Smooth muscle cell (in vitro differentiated cells): Measurements from ENCODE around the gene RELN. TPM values are rescaled to one million over a fixed set of nuclear protein-coding genes. Genes with fewer than 3 reads are reported as not detected.

Source experiments
- DNase-seq: peaks from one replicate; lab custom pipeline; 2025; ENCODE audit not compliant: unreplicated experiment; lab: John Stamatoyannopoulos, UW
- H2AFZ ChIP-seq: fragments of 200-600 bp; sonication (generic); 2 replicates; pipeline ENCODE4 v1.6.0; 2016; ENCODE audit warnings: antibody characterized with exemption, low read depth, mild to moderate bottlenecking
- H3F3A ChIP-seq: fragments of 200-600 bp; sonication (generic); 2 replicates; pipeline ENCODE4 v1.6.0; 2017; ENCODE audit warnings: antibody characterized with exemption, low read depth
- H3K27ac ChIP-seq: fragments of 200-600 bp; sonication (generic); 2 replicates; pipeline ENCODE4 v1.5.1; 2016; ENCODE audit warnings: low read depth, mild to moderate bottlenecking
- H3K27me3 ChIP-seq: fragments of 200-600 bp; sonication (generic); 2 replicates; pipeline ENCODE4 v1.6.1; 2016; ENCODE audit warnings: low read depth, mild to moderate bottlenecking
- H3K36me3 ChIP-seq: fragments of 200-600 bp; sonication (generic); 2 replicates; pipeline ENCODE4 v1.5.1; 2016; ENCODE audit warnings: low read depth
- H3K4me1 ChIP-seq: fragments of 200-600 bp; sonication (generic); 2 replicates; pipeline ENCODE4 v1.5.1; 2016; ENCODE audit warnings: low read depth
- H3K4me2 ChIP-seq: fragments of 200-600 bp; sonication (generic); 2 replicates; pipeline ENCODE4 v1.6.0; 2016; ENCODE audit warnings: mild to moderate bottlenecking
- H3K4me3 ChIP-seq: fragments of 200-600 bp; sonication (generic); 2 replicates; pipeline ENCODE4 v1.5.1; 2016; ENCODE audit warnings: mild to moderate bottlenecking
- H3K79me2 ChIP-seq: fragments of 200-600 bp; sonication (generic); 2 replicates; pipeline ENCODE4 v1.6.0; 2016; ENCODE audit warnings: low read depth, mild to moderate bottlenecking
- H3K9ac ChIP-seq: fragments of 200-600 bp; sonication (generic); 2 replicates; pipeline ENCODE4 v1.6.0; 2016; ENCODE audit warnings: low read depth
- H3K9me3 ChIP-seq: fragments of 200-600 bp; sonication (generic); replicated peaks from 2 replicates; pipeline ENCODE4 v1.5.1; 2016; ENCODE audit warnings: low read depth
- H4K20me1 ChIP-seq: fragments of 200-600 bp; sonication (generic); 2 replicates; pipeline ENCODE4 v1.6.0; 2016; ENCODE audit warnings: low read depth
- WGBS: methylation state at CpG from one replicate; pipeline ENCODE4 v1.1.7; 2016; ENCODE audit warnings: low lambda C conversion rate; 5-methylcytosine and 5-hydroxymethylcytosine counted together
- polyA plus RNA-seq: library from polyadenylated mRNA; unstranded; fragments of >200 nt; fragmentation: Nextera tagmentation; extraction: Ambion mirVana; gene quantifications from 2 replicates; pipeline ENCODE4 v1.2.1, GENCODE V29; 2016
- total RNA-seq: library from RNA; depleted of rRNA; stranded (reverse); fragments of >200 nt; gene quantifications from 2 replicates; pipeline ENCODE4 v1.2.3, GENCODE V29; 2014
- TF ChIP-seq, protein P1 (sequence below): fragments of 200-600 bp; sonication (generic); IDR thresholded peaks from 2 replicates; pipeline ENCODE4 v1.5.1; 2017; ENCODE audit warnings: borderline replicate concordance, mild to moderate bottlenecking, antibody characterized with exemption; ENCODE audit not compliant: insufficient read depth, poor library complexity, severe bottlenecking

The RELN gene
- total and polyA plus RNA-seq, 2 experiments from 2014 or later, result 0.90 TPM; not detected in 1

DNA sequence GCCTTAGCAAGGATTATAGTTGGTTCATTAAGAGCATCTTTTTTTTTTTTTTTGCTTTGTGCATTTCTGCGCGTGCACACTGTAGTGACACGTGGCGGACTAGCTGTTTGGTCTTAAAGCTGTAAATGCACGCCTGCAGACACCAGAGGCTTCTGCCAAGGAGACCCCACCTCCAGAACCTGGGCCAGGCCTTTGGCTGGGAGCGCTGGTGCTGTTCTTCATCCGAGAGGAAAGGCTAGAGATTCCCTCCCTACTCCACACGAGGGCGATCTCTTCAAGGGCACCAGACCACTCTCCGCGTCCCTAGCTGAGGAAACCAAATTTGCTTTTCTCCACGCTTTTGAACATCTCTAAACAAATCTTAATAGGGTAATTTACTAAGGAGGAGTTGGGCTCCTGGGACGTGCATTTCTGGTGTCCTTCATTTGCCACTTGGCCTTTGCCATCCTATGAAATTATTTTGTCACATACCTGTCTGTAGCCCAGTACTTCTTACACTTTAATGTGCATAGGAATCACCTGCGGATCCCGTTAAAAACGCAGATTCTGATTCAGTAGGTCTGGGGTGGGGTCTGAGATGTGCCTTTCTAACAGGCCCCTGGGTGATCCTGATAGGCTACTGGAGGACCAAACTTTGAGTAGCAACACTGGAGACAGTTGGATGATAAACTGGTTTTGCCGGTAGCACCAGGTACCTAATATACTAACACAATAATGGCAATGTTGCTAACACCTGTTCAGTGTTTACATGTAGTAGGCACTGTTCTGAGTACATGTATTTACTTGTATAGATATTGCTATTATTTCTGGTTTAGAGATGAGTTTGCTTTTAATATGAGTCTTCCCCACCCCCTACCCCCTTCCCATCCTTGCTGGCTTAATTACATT lies 542.1 kb downstream of the RELN start:
- no peak overlapping the region for H2AFZ ChIP-seq
- H3K27me3 ChIP-seq, result peaks cover 61% of the 10 kb centered on the region
- TF ChIP-seq, protein P1, sequence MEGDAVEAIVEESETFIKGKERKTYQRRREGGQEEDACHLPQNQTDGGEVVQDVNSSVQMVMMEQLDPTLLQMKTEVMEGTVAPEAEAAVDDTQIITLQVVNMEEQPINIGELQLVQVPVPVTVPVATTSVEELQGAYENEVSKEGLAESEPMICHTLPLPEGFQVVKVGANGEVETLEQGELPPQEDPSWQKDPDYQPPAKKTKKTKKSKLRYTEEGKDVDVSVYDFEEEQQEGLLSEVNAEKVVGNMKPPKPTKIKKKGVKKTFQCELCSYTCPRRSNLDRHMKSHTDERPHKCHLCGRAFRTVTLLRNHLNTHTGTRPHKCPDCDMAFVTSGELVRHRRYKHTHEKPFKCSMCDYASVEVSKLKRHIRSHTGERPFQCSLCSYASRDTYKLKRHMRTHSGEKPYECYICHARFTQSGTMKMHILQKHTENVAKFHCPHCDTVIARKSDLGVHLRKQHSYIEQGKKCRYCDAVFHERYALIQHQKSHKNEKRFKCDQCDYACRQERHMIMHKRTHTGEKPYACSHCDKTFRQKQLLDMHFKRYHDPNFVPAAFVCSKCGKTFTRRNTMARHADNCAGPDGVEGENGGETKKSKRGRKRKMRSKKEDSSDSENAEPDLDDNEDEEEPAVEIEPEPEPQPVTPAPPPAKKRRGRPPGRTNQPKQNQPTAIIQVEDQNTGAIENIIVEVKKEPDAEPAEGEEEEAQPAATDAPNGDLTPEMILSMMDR, result peak; percentile 42
- H3K79me2 ChIP-seq, result no peaks in the 10 kb centered on the region
- WGBS, result 20% methylated on average over 17 of the region's 17 CpGs
- no peaks in the 10 kb centered on the region for H3K4me1 ChIP-seq
- no peaks in the 10 kb centered on the region for H3F3A ChIP-seq
- H3K9ac ChIP-seq, result no peak overlapping the region
- no peak overlapping the region for H3K4me3 ChIP-seq
- H3K9me3 ChIP-seq, result no peaks in the 10 kb centered on the region
- DNase-seq, result no peak
- no peaks in the 10 kb centered on the region for H4K20me1 ChIP-seq
- no peak overlapping the region for H3K27ac ChIP-seq
- no peaks in the 10 kb centered on the region for H3K36me3 ChIP-seq
- H3K4me2 ChIP-seq, result no peak overlapping the region

DNA sequence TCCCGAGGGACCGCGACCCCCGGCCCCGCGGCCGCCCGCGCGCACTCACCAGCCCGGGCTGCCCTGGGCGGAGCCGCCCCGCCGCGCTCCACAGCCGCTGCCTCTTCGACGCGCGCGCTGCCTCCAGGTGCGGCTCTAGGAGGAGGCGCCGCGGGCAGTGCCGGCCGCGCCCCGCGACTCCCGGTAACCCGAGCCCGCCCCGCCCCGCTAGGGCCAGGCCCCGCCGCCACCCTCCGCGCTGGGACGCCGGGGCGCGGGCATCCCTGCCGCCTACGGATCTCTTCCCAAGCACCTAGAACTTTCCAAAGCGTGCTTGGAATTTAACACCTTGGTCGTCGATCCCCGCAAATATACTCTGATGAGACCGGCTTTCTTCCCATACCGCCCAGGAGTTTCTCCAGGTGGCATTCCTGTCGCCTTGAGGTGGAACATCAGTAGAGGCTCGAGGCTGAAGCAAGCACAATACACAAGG lies 543.4 kb downstream of the RELN start, which contains the start of gene SLC26A5:
Gene SLC26A5 (minus strand): TSS at position 159 of the 472 bp plus-strand sequence. CDS start 24,693 bp downstream, outside the sequence.
- Histone ChIP-seq H3K4me2 (peak within 1 kb of the TSS; percentile 83), H3K79me2 (no peaks in the 10 kb centered on the region), H3F3A (no peaks in the 10 kb centered on the region), H3K4me3 (peak within 1 kb of the TSS; percentile 40), H3K9ac (no peak within 1 kb of the TSS), H3K27ac (no peak within 1 kb of the TSS), H3K9me3 (no peaks in the 10 kb centered on the region), H3K27me3 (peaks cover 69% of the 10 kb centered on the region), H3K4me1 (no peaks in the 10 kb centered on the region), H2AFZ (peak within 1 kb of the TSS; percentile 72), H4K20me1 (no peaks in the 10 kb centered on the region), H3K36me3 (no peaks in the 10 kb centered on the region)
- TF ChIP-seq, protein P1, result no peak
- 5% methylated on average over 18 of the region's 54 CpGs for WGBS
- DNase-seq, result no peak

DNA sequence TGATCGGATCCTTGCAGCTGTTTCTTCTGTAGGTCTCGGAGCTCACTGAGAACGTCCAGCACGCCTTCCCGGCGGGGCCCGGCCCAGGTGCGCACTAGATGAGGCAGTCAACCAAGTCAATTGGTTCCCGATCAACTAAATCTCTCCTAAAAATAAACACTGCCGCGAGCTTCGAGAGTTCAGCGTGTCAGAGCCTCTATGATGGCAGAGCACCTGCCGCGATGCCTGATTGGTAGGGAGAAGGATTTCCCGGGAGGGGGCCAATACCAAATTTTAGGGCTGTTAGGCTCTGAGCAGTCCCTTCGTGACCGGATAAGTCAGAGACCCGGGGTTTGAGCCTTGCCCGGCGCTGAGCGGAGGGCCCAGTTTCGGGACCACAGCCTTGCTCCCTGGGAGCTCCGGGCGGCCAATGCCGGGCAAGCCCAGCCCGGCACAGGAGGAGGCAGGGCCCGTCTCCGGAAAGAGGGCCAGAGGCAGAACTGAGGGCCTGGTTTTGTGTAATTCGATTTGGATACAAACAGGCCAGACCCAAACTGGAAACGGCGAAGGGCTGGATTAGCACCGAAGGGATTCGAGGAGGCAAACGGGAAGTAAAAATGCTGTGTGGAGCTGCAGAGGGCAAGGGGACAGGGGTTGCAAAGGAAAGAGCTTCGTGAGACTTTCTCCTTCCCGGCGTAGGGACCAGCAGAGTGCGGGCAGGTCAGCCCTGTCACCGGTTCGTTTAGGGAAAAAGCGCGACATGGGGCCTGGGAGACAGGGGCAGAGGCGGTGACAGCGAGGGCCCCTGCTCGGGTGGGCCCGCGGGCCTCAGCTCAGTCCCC lies 544.0 kb downstream of the RELN start:
- whole genome bisulfite sequencing, result 14% methylated on average over 47 of the region's 48 CpGs

More for the DNA sequence above, 544.0 kb downstream of the RELN start:
- no peaks in the 10 kb centered on the region for H3F3A ChIP-seq
- H3K9ac ChIP-seq, result no peak overlapping the region
- H4K20me1 ChIP-seq, result no peaks in the 10 kb centered on the region
- peaks cover 73% of the 10 kb centered on the region for H3K27me3 ChIP-seq
- H2AFZ ChIP-seq, result peak overlapping the region; percentile 72
- no peak overlapping the region for H3K27ac ChIP-seq
- H3K36me3 ChIP-seq, result no peaks in the 10 kb centered on the region
- peak overlapping the region; percentile 83 for H3K4me2 ChIP-seq
- no peaks in the 10 kb centered on the region for H3K9me3 ChIP-seq
- TF ChIP-seq, protein P1, result no peak
- H3K79me2 ChIP-seq, result no peaks in the 10 kb centered on the region
- no peaks in the 10 kb centered on the region for H3K4me1 ChIP-seq
- DNase-seq, result no peak
- peak overlapping the region; percentile 40 for H3K4me3 ChIP-seq
